Immature natural killer cell (primary cell): ENCODE measurements around the gene CGA. TPM values are rescaled to one million over a fixed set of nuclear protein-coding genes. Genes with fewer than 3 reads are reported as not detected.

Experiments used
- polyA plus RNA-seq, 3 donors: library from polyadenylated mRNA; unstranded; fragments of 300-500 nt; fragmentation: Illumina TruSeq; gene quantifications; one replicate each; pipeline ENCODE4 v1.2.3, GENCODE V29; 2021

CGA gene
- polyA plus RNA-seq, 3 donors from 2014 or later, result not detected

Other genes starting within 250 kb of the CGA start
- gene HTR1E, start 157.6 kb downstream of the CGA start, polyA plus RNA-seq, result not detected
- 10 to 100 TPM in 2 of 3 donors, 1 to 10 TPM in 1; 10.0 to 29.8 (median 11.8) TPM for gene ZNF292, start 60.5 kb upstream of the CGA start, polyA plus RNA-seq
- gene SMIM8, start 227.5 kb upstream of the CGA start, polyA plus RNA-seq, result 10 to 100 TPM; 11.3 to 17.6 (median 16.5) TPM
- gene GJB7, start 234.2 kb upstream of the CGA start, polyA plus RNA-seq, result under 1 TPM in 1 of 3 donors, not detected in 2; 0.54 TPM
- gene C6orf163, start 249.7 kb upstream of the CGA start, polyA plus RNA-seq, result under 1 TPM in 2 of 3 donors, not detected in 1; 0.20 to 0.42 TPM